ENCODE data around the gene KCMF1. TPM values are rescaled to one million over a fixed set of nuclear protein-coding genes. Genes with fewer than 3 reads are reported as not detected.

The KCMF1 gene
- total and polyA plus RNA-seq, 2 of the 13 experiments (the other 11 are each of a cell fraction or from before 2014, with no cell fraction given), result 62.1 to 116 TPM

DNA sequence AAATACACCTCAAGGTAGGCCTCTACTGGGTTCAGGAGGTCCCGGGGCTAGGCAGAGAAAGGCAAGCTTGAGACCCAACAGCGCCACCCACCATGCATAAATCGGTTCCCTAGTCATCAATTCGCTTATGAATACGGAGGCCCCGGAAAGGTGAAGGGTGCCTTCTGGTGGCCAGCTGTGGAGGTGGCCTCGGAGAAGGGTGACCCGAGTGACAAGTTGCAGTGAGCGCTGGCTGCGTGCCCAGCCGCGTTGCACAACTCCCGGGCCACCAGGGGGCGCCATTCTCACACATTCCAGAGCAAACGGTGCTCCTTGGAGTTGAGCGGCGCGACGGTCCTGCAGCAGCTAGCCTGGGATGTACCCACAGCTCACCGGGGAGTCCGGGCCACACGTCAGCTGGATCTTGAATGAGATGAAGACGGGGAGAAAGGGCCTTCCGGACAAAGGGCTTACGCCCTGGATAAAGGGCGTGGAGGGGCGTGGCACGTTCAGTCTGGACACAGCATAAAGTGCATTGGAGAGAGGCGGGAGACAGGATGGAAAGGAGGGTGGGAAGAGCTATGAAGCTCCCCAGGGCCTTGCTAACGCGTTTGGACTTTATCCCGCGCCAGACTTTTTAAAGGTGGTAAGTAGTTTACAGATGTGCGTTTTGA, 45.1 kb upstream of the KCMF1 start (continued):
- TF ChIP-seq, protein P1, sequence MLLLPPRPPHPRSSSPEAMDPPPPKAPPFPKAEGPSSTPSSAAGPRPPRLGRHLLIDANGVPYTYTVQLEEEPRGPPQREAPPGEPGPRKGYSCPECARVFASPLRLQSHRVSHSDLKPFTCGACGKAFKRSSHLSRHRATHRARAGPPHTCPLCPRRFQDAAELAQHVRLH (CRISPR knock-in tag; IDR thresholded peaks at IDR 0.05; ENCODE audit: borderline replicate concordance, low read depth), result peak; percentile 98
- 0 out of 2 replicates have a peak, but pooled peaks have one; percentile 28 for TF ChIP-seq ZSCAN22 (CRISPR knock-in tag; IDR thresholded peaks at IDR 0.05)
- TF ChIP-seq ZNF143 (CRISPR knock-in tag; IDR thresholded peaks at IDR 0.05), result peak; percentile 26; the same call in 1 of the 2 replicates
- TF ChIP-seq MEF2D (CRISPR knock-in tag; IDR thresholded peaks at IDR 0.05), result peak; percentile 90
- no peak for TF ChIP-seq TP53 (CRISPR knock-in tag; conservative IDR thresholded peaks at IDR 0.05)
- TF ChIP-seq, protein P2, sequence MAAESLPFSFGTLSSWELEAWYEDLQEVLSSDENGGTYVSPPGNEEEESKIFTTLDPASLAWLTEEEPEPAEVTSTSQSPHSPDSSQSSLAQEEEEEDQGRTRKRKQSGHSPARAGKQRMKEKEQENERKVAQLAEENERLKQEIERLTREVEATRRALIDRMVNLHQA (CRISPR knock-in tag; IDR thresholded peaks at IDR 0.05), result 0 out of 2 replicates have a peak, but pooled peaks have one; percentile 60
- peak; percentile 95 for TF ChIP-seq ZNF160 (CRISPR knock-in tag; IDR thresholded peaks at IDR 0.05)
- TF ChIP-seq RARA (CRISPR knock-in tag; IDR thresholded peaks at IDR 0.05), result peak; percentile 78
- TF ChIP-seq, protein P3, sequence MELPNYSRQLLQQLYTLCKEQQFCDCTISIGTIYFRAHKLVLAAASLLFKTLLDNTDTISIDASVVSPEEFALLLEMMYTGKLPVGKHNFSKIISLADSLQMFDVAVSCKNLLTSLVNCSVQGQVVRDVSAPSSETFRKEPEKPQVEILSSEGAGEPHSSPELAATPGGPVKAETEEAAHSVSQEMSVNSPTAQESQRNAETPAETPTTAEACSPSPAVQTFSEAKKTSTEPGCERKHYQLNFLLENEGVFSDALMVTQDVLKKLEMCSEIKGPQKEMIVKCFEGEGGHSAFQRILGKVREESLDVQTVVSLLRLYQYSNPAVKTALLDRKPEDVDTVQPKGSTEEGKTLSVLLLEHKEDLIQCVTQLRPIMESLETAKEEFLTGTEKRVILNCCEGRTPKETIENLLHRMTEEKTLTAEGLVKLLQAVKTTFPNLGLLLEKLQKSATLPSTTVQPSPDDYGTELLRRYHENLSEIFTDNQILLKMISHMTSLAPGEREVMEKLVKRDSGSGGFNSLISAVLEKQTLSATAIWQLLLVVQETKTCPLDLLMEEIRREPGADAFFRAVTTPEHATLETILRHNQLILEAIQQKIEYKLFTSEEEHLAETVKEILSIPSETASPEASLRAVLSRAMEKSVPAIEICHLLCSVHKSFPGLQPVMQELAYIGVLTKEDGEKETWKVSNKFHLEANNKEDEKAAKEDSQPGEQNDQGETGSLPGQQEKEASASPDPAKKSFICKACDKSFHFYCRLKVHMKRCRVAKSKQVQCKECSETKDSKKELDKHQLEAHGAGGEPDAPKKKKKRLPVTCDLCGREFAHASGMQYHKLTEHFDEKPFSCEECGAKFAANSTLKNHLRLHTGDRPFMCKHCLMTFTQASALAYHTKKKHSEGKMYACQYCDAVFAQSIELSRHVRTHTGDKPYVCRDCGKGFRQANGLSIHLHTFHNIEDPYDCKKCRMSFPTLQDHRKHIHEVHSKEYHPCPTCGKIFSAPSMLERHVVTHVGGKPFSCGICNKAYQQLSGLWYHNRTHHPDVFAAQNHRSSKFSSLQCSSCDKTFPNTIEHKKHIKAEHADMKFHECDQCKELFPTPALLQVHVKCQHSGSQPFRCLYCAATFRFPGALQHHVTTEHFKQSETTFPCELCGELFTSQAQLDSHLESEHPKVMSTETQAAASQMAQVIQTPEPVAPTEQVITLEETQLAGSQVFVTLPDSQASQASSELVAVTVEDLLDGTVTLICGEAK (IDR thresholded peaks at IDR 0.05), result no peak
- TF ChIP-seq, protein P3 (CRISPR knock-in tag; IDR thresholded peaks at IDR 0.05), result peak; percentile 62; the same call in 1 of the 2 replicates
- TF ChIP-seq ZNF816 (CRISPR knock-in tag; IDR thresholded peaks at IDR 0.05; ENCODE audit: borderline replicate concordance), result no peak; the same call in none of the 2 replicates
- TF ChIP-seq FLYWCH1 (CRISPR knock-in tag; IDR thresholded peaks at IDR 0.05), result no peak
- TF ChIP-seq, protein P4, sequence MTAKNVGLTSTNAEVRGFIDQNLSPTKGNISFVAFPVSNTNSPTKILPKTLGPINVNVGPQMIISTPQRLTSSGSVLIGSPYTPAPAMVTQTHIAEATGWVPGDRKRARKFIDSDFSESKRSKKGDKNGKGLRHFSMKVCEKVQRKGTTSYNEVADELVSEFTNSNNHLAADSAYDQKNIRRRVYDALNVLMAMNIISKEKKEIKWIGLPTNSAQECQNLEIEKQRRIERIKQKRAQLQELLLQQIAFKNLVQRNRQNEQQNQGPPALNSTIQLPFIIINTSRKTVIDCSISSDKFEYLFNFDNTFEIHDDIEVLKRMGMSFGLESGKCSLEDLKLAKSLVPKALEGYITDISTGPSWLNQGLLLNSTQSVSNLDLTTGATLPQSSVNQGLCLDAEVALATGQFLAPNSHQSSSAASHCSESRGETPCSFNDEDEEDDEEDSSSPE (CRISPR knock-in tag; IDR thresholded peaks at IDR 0.05), result peak; percentile 88
- TF ChIP-seq FIP1L1 (IDR thresholded peaks at IDR 0.05; ENCODE audit: borderline replicate concordance, insufficient read depth, low read depth, low read length), result no peak
- TF ChIP-seq, protein P5, sequence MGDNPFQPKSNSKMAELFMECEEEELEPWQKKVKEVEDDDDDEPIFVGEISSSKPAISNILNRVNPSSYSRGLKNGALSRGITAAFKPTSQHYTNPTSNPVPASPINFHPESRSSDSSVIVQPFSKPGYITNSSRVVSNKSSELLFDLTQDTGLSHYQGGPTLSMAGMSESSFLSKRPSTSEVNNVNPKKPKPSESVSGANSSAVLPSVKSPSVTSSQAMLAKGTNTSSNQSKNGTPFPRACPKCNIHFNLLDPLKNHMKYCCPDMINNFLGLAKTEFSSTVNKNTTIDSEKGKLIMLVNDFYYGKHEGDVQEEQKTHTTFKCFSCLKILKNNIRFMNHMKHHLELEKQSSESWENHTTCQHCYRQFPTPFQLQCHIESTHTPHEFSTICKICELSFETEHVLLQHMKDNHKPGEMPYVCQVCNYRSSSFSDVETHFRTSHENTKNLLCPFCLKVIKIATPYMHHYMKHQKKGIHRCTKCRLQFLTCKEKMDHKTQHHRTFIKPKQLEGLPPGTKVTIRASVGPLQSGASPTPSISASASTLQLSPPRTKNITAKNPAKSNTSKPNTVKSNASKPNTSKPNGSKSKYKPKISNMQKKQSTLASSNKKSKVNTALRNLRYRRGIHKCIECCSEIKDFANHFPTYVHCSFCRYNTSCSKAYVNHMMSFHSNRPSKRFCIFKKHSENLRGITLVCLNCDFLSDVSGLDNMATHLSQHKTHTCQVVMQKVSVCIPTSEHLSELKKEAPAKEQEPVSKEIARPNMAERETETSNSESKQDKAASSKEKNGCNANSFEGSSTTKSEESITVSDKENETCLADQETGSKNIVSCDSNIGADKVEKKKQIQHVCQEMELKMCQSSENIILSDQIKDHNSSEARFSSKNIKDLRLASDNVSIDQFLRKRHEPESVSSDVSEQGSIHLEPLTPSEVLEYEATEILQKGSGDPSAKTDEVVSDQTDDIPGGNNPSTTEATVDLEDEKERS (CRISPR knock-in tag; IDR thresholded peaks at IDR 0.05), result peak; percentile 90
